ENCODE data around the gene RDX. TPM values are rescaled to one million over a fixed set of nuclear protein-coding genes. Genes with fewer than 3 reads are reported as not detected.

RDX gene
- total and polyA plus RNA-seq, 2 of the 8 experiments (the other 6 are each of a cell fraction or from before 2014, with no cell fraction given): 27.4 to 100 TPM

- TF ChIP-seq POLR2AphosphoS5 (IDR thresholded peaks at IDR 0.05; ENCODE audit: low read depth, low read length) (no peak), SAP30 (IDR thresholded peaks at IDR 0.05; ENCODE audit: insufficient read depth, insufficient replicate concordance, low read length) (no peak), SIX5 (IDR thresholded peaks at IDR 0.05; ENCODE audit: low read depth, low read length) (no peak), SIN3A (conservative IDR thresholded peaks at IDR 0.05 in 1 of 2, IDR thresholded peaks at IDR 0.05 in 1 of 2; ENCODE audit: low read depth in 1 of 2, low read length in 2 of 2) (no peak), JUN (IDR thresholded peaks at IDR 0.05; ENCODE audit: low read depth, low read length) (no peak), MAX (IDR thresholded peaks at IDR 0.05) (no peak)
These were observed 5.7 kb downstream of the RDX start (continued) for GRCh38 chr11:110290591-110291334.

All from H1 (cell line).